Stimulated activated CD4-positive, alpha-beta T cell treated with anti-CD3 and anti-CD28 coated beads, Interleukin-1b, Interleukin-23, amount 100 ng/mL, for 1 hour (primary cell): ENCODE results near the gene CARS2.
"Not testable (repeated sequence)": the region's sequence is repeated elsewhere in the genome, so short reads cannot be mapped to it uniquely, and the experiment has no call there.

Source experiments
- DNase-seq, 2 donors: peaks; one replicate each; pipeline ENCODE4 v3.0.0-alpha.2; 2020; ENCODE audit warnings: low read depth in 2 of 2

The CARS2 gene

DNA sequence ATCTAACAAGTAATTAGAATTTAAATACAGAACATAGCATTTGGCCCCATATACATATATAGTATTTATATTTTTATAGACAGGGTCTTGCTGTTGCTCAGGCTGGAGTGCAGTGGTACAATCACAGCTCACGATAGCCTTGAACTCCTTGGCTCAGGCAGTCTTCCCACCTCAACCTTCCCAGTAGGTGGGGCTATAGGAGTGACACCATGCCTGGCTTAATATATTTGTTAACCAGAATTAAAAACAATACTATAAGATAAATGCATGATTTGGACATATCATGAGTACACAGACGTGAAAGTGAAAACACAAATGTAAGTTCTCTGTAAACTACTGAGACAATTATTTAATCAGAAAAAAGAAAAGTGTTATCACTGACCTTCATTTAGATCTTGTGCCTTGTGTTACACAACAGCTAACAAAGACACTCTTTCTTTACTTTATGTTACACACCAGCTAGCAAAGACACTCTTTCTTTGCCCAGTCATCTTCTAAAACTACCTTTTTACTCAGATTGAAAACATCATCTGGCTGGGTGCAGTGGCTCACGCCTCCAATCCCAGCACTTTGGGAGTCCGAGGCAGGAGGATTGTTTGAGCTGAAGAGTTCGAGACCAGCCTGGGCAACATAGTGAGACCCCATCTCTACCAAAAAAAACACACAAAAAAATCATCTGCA, 22.6 kb downstream of the CARS2 start:
- DNase-seq: no peak

DNA sequence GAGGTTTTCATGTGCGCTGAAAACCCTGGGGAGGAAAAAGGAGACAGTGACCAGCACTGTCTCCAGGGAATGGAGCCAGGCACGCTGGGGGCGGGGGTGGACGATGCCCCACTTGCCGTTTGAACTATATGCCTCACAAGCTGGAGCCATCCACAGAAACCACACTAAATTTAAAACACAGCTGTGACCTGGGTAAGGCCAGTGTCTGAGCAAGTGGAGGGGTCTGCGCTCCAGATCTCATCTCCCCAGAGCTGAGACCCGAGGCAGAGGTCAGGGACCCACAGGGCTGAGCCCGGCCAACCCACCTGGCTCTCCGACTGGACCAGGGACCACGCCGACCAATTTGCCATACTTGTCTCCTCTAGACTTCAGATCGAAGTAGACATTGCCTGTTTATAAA, 23.2 kb downstream of the CARS2 start:
- DNase-seq: no peak

DNA sequence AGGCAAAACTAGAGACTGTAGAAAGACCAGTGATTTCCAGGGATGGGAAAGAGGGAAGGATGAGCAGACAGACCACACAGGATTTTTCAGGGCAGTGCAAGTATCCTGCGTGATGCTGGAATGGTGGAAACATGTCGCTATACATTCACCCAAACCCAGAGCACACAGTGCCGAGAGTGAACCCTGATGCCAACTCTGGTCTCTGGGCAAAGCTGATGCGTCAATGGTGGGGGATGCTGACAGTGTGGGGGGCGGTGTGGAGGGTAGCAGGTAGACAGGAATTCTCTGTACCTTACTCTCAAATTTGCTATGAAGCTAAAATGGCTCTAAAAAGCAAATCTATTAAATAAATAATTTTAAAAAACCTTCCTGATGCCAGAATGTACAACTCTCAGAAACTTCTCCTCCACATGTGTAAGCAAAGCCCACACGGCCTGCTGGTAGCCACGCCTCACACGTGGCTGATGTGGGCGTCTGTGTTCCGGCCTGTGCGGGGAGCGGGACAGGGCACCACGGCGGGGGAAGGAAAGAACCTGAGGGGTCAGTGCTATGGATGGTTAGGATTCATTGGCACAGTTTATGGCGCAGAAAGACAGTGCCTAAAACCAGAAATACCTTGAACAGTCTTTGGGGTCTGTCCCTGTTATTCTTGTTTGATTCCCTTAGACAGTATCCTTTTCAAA, 23.9 kb downstream of the CARS2 start:
- no peak for DNase-seq

DNA sequence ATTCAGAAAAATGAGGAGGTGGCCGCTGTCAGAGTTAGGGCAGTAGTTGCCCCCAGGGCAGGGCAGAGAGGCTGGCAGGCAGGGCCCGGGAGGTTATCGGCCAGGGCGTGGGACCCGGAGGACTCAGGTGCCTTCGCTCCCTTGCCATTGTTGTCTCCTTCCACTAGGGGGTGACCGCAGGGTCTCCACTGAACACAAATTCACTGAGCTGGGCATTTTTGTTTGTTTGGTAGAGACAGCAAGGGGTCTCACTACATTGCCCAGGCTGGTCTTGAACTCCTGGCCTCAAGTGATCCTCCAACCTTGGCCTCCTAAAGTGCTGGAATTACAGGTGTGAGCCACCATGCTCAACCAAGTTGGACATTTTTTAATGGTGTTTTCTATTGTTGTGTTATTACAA, 25.1 kb downstream of the CARS2 start:
- no peak for DNase-seq

DNA sequence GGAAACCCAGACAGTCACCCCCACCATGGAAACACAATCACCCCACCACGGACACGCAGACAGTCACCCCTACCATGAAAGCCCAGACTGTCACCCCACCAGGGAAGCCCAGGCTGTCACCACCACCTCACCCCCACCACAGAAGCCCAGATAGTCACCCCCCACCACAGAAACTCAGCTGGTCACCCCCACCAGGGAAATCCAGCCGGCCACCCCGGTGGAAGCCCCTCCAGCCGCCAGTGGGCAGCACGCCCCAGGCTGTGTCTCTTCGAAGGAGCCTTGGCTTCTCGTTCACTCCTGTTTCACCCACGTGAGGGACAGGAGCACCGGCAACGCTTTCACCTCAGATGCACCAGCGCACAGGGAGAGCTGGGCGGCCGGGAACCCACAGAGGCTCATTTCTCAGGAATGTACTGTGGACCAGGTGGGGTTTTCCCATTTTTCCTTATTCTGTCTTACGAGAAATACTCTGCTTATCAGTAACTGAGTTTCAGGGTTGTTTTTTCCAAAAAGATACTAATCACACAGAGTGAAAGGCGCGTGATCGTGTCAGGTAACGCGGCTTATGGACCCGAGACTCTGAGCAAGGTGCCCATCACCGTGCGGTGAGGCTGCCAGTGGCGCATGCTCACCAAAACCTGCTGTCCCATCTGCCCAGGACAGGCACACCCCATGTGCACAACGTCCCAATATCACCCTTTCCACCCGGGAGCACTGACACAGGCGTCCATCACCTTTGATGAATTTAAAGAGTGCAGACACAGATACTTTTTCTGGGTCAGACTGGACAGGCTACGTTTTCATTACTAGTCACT, 28.0 kb downstream of the CARS2 start:
- no peak for DNase-seq

DNA sequence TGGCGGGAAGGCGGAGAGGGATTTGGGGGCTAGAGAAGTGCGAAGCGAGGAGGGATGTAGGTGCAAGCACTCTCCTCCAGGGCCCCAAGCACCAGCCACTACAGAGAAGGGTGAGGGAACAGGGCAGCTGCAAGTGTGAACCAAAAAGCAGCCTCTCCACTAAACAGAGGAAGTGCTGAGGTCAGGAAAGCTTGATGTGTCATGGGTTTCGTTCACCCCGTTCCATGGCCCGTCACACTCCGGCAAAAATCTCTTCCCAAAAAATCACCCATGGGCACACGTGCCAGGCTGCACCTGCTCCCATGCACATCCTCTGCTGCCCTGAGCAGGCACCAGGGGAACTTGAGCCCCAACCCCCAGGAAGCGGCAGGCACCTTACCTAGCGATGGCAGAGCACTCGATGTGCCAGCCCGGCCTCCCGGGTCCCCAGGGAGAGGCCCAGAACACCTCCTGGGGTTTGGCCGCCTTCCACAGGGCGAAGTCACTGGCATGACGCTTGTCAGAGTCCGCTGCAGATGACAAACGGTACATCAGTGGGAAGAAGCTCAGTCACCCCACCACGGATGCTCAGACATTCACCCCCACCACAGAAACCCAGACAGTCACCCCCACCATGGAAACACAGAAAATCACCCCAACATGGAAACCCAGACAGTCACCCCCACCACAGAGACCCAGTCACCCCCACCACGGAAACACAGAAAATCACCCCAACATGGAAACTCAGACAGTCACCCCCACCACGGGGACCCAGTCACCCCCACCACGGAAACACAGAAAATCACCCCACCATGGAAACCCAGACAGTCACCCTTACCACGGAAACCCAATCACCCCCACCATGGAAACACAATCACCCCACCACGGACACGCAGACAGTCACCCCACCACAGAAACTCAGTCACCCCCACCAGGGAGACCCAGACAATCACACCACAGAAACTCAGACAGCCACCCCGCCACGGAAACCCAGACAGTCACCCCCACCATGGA, 29.0 kb downstream of the CARS2 start:
- DNase-seq: no peak

DNA sequence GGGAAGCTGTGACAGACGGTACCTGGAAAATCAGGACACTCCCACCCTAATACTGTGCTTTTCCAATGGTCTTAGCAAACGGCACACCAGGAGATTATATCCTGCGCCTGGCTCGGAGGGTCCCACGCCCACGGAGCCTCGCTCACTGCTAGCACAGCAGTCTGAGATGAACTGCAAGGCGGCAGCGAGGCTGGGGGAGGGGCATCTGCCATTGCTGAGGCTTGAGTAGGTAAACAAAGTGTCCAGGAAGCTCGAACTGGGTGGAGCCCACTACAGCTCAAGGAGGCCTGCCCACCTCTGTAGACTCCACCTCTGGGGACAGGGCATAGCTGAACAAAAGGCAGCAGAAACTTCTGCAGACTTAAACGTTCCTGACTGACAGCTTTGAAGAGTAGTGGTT, 36.1 kb downstream of the CARS2 start:
- DNase-seq: not testable (repeated sequence)

DNA sequence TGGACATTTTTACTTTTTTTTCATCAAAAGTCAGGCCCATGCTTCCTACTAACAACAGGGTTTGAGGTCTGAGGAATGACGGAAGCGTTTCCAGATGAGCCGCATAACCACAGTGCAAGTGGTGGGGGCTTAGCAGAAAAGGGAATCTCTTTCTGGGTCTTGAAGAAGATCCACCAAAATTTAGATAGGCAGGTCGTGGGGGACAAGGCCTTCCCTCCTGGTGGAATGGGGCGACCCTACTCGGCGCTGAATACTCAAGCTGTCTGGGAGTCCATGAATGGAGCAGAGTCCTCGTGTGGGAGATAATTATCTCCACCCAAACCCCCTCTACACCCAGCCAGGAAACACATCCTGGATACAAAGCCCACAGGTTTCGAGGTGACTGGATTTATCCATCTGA, 36.9 kb downstream of the CARS2 start:
- no peak for DNase-seq

DNA sequence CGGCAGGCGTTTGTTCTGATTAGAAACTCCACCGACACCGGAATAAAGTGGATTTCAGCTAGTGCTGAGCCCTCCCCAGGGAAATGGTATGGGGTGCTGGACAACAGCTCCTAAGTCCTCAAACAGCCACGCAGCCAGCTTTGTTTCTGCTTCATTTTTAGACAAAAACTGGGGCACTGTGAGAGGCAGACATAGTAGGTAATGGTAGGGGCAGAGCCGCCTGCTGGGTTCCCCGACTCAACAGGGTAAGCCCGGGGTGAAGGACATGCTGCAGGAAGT, 39.7 kb downstream of the CARS2 start:
- DNase-seq: no peak

DNA sequence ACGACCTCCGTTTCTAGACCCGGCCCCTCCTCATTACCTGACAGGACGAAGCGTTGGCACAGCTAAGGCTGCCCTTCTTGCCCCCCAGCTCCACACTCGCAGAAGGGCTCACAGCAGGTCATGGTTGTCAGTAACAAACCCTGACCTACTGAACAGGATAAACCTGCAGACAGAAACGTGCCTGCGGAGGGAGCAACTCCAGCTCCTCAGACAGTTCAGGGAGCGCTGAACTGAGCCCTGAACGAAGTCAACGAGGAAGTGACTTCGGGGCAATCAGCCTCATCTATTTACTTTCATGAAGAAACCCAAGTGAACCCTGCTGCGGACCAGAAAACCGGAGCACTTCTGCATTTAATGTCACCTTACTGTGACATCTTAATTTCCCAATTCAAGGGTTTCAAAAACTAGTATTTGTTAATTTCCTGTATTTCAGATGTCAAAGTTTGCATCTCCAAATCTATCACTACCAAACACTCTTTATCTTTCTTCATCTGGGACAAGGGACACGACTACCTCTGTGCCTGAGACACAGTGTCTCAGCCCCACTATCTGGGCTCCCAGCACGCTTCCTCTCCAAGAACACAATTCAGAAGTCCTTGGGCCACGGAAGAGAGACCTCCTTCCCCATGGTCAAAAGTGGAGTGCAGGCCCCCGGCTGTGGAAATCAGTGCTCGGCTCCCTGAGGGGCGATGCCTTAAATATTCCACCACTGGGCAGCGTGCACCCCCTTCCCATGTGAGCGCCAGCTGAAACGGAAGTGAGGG, 40.2 kb downstream of the CARS2 start:
- no peak for DNase-seq

DNA sequence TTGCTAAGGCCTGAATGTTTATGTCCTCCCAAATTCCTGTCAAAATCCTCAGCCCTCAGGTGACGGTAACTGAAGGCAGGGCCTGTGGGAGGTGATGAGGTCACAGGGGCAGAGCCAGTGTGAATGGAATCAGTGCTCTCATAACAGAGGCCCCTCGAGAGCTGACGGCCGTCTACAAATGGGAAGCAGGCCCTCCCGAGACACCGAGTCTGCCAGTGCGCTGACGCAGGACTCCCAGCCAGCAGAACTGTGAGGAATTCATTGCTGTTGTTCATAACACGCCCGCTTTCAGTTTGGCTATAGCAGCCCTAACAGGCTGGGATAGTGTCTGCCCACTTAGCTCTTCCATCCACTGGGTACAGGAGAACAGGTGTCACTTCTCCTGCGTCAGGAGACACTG, 41.2 kb downstream of the CARS2 start:
- no peak for DNase-seq

DNA sequence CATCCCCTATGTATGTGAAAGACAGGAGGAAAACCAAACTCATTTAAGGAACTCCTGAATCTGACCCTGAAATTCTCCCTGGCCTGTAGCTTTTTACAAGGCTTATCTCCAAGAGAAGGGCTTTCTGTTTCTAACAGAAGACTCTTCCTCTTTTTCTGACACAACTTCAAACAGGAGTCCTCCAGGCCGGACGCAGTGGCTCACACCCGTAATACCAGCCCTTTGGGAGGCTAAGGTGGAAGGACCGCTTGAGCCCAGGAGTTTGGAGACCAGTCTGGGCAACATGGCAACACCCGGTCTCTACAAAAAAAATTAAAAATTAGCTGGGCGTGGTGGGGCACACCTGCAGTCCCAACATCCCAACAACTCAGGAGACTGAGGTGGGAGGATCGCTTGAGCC, 41.9 kb downstream of the CARS2 start:
- no peak for DNase-seq

DNA sequence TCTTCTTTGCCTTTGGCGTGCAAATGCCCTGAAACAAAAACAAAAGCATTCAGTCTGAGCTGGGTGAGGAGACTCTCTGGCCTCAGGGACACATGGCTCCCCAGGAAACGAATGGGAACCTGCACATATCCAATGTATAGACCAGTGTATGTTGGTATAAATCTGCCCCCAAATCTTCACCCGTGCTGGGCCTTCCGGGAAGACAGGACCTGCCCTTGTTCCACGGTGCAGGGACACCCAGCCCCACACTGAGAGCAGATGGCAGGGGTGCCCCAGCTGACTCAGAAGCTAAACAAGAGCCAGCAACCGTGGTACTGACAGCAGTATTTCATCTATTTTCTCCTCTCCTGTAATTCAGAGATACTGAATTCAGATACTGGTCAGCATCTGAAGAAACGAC, 42.4 kb downstream of the CARS2 start:
- no peak for DNase-seq

DNA sequence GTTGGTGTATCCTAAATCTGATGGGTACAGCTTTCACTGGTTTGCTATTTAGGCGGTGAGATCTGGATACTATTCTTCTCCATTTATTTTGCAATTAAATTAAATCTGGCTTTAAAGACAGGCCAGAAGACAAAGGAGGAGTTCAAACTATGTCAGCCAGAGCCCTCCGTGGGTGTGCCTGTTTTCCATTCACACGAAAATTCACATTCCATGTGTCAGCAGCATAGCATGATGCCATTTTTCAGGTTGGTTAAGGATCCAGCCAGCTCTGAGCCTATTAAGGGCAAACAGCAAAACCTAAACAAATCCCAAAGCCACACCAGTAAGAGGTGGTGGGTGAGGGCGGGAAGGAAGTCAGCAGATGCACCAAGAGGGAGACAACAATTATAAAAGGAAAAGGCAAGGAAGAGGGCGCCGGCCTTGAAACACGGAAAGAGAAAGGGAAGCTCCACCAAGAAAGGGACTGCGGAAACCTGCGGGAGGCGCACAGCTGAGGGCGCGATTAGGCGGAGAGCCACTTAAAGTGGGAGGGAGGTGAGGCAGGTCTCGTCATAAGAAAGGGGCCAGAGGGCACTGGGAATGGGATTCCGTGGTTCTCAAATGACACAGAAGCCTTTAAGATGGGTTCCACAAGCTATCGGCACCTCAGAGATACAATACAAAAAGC, 43.0 kb downstream of the CARS2 start:
- DNase-seq: no peak

DNA sequence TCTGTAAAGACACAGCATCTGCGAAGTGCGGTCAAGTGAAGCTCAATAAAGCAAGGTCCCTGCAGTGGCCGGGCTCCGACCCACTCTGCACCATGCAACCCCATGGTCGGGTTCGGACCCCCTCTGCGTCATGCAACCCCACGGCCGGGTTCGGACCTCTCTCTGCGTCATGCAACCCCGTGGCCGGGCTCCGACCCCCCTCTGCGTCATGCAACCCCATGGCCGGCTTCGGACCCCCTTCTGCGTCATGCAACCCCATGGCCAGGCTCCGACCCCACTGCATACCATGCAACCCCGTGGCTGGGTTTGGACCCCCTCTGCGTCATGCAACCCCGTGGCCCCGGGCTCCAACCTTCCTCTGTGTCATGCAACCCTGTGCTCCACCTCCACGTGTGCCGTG, 43.8 kb downstream of the CARS2 start:
- no peak for DNase-seq

DNA sequence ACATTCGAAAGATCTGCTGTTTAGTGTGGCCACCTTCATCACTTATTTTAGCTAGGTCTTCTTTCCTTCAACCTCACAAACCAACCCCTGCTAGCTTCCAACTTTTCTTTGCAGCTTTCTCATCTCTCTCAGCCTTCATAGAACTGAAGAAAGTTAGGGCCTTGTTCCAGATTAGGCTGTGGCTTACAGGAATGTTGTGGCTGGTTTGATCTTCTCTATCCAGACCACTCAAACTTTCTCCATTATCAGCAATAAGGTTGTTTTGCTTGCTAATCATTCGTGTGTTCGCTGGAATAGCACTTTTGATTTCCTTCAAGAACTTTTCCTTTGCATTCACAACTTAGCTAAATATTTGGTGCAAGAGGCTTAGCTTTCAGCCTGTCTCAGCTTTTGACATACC, 44.7 kb downstream of the CARS2 start:
- no peak for DNase-seq

DNA sequence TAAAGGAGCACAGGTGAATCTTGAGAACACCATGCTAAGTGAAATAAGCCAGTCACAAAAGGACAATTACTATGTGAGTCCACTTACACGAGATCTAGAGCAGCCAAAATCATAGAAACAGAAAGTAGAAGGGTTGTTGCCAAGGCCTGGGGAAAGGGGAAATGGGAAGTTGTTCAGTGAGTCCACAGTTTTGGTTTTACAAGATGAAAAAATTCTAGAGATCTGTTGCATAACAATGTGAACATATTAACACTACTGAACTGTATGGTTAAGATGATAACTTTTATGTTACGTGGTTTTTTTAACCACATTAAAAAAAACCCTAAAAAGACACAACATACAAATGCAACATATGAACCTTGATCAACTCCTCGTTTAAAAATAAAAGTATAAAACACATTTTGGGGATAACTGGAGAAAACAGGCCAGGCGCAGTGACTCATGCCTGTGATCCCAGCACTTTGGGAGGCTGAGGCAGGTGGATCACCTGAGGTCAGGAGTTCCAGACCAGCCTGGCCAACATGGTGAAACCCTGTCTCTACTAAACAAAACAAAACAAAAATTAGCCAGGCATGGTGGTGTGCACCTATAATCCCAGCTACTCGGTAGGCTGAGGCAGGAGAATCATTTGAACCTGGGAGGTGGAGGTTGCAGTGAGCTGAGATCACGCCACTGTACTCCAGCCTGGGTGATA, 47.6 kb downstream of the CARS2 start:
- not testable (repeated sequence) for DNase-seq

DNA sequence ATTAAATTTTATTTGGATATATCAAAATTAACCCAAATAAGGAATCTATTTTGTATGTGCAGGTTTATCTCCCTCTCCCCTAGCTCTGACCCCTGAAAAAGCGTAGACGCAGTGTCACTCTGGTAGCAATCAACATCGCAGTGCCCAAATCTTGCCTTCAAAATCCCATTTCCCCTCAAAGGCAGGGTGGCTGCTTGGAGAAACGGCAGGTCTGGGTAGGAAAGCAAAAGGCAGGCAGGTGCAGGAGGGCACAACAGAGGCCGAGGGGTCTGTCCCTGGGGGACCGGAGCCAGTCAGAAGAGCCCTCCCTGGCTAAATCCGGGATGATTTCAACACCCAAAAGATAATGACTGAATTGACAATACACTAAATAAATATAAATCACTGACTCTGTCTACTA, 48.7 kb downstream of the CARS2 start:
- DNase-seq: no peak

DNA sequence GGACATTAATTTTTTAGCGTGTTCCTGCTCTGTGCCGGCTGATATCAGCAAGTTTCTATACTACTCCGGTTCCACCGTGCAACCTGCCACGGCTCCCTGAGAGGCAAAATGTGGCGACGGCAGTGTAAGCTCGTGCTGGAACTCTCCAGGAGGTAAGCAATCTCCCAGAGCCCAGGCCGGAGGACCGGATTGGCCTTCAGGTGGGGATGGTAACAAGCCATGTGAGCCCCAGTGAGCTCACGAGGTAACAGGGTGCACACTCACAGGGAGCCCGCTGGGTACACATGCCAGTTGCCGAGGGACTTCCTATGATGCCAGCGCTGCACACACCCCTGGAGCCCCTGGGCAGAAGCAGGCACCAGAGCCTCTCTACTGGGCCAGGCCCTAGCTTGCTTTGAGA, 52.1 kb downstream of the CARS2 start:
- no peak for DNase-seq

DNA sequence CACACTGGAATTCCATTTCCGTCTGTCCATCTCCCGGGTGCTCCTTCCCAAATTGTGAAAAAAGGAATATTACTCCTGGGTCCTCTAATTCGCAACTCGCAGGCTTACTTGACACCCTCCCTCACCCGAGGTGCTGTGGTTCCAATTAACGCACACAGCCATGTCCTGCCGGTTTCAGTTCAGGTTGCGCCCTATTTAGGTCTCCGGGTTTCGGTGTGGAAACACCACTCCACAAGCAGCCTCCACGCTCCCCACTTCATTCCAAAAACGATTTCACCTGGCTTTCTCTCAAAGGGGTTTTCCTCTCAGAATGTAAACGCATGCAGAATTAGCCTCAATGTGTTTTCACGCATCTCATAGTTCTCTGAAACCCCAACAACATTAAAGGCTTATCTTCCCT, 52.6 kb downstream of the CARS2 start:
- DNase-seq: no peak
